ENCODE data around the gene ZFPM1. TPM values are rescaled to one million over a fixed set of nuclear protein-coding genes. Genes with fewer than 3 reads are reported as not detected.

ZFPM1 gene
- total RNA-seq, 1 donor from 2014 or later: 11.1 TPM

DNA sequence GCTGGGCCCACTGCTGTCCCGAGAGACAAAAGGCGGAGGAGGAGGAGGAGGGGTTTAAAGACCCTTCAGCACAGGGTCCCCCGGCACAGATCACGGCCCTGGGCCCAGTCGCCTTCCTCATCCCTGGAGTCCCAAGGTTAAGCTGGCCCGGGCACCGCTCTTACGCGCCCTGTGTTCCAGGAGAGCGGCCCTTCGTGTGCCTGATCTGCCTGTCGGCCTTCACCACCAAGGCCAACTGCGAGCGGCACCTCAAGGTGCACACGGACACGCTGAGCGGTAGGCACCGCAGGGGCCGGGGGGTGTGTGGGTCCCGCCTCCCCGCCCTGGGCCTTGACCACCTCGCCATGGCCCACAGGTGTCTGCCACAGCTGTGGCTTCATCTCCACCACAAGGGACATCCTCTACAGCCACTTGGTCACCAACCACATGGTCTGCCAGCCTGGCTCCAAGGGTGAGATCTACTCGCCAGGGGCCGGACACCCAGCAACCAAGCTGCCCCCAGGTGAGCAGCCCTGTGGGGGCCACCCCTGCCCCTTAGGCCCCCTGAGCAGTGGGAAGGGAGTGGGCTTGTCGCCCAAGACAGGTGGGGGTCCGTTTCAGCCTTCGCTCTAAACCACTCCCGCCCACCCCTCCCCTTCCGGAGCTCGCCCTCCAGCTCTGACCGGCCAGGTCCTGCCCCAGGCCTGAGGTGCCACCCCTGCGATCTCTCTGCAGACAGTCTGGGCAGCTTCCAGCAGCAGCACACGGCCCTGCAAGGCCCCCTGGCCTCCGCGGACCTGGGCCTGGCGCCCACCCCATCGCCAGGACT is 79.6 kb downstream of the ZFPM1 start:
- DNase-seq (ENCODE audit: low read depth, low spot score): no peak
- Mint-ChIP-seq H3K4me1 (peaks cover 25% of the 10 kb centered on the region), H3K9me3 (no peaks in the 10 kb centered on the region), H3K27me3 (ENCODE audit: low read depth) (peaks cover 3% of the 10 kb centered on the region), H3K4me3 (no peak overlapping the region), H3K27ac (ENCODE audit: unreplicated experiment) (no peak overlapping the region), H3K36me3 (ENCODE audit: low read depth) (peaks cover 2% of the 10 kb centered on the region)
- TF ChIP-seq, protein P1, sequence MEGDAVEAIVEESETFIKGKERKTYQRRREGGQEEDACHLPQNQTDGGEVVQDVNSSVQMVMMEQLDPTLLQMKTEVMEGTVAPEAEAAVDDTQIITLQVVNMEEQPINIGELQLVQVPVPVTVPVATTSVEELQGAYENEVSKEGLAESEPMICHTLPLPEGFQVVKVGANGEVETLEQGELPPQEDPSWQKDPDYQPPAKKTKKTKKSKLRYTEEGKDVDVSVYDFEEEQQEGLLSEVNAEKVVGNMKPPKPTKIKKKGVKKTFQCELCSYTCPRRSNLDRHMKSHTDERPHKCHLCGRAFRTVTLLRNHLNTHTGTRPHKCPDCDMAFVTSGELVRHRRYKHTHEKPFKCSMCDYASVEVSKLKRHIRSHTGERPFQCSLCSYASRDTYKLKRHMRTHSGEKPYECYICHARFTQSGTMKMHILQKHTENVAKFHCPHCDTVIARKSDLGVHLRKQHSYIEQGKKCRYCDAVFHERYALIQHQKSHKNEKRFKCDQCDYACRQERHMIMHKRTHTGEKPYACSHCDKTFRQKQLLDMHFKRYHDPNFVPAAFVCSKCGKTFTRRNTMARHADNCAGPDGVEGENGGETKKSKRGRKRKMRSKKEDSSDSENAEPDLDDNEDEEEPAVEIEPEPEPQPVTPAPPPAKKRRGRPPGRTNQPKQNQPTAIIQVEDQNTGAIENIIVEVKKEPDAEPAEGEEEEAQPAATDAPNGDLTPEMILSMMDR (conservative IDR thresholded peaks at IDR 0.05): no peak

DNA sequence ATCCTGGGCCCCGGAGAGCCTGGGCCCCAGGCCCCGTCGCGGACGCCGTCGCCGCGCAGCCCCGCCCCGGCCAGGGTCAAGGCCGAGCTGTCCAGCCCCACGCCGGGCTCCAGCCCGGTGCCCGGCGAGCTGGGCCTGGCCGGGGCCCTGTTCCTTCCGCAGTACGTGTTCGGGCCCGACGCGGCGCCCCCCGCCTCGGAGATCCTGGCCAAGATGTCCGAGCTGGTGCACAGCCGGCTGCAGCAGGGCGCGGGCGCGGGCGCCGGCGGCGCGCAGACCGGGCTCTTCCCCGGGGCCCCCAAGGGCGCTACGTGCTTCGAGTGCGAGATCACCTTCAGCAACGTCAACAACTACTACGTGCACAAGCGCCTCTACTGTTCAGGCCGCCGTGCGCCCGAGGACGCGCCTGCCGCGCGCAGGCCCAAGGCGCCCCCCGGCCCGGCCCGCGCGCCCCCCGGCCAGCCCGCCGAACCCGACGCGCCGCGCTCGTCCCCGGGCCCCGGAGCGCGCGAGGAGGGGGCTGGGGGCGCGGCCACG is 80.4 kb downstream of the ZFPM1 start:
- no peaks in the 10 kb centered on the region for H3K9me3 Mint-ChIP-seq
- no peak overlapping the region for H3K4me3 Mint-ChIP-seq
- no peak for DNase-seq (ENCODE audit: low read depth, low spot score)
- peaks cover 8% of the 10 kb centered on the region for H3K27me3 Mint-ChIP-seq (ENCODE audit: low read depth)
- TF ChIP-seq, protein P1 (conservative IDR thresholded peaks at IDR 0.05): no peak
- peaks cover 25% of the 10 kb centered on the region for H3K4me1 Mint-ChIP-seq
- no peak overlapping the region for H3K27ac Mint-ChIP-seq (ENCODE audit: unreplicated experiment)
- peaks cover 2% of the 10 kb centered on the region for H3K36me3 Mint-ChIP-seq (ENCODE audit: low read depth)

DNA sequence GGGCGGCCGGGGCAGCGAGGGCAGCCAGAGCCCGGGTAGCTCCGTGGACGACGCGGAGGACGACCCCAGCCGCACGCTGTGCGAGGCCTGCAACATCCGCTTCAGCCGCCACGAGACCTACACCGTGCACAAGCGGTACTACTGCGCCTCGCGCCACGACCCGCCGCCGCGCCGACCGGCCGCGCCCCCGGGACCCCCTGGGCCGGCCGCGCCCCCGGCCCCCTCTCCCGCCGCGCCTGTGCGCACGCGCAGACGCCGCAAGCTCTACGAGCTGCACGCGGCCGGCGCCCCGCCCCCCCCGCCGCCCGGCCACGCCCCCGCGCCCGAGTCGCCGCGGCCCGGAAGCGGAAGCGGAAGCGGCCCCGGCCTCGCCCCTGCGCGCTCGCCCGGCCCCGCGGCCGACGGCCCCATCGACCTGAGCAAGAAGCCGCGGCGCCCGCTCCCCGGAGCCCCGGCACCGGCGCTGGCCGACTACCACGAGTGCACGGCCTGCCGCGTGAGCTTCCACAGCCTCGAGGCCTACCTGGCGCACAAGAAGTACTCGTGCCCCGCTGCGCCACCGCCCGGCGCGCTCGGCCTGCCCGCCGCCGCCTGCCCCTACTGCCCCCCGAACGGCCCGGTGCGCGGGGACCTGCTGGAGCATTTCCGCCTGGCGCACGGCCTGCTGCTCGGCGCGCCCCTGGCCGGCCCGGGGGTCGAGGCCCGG is 81.0 kb downstream of the ZFPM1 start:
- H3K27ac Mint-ChIP-seq (ENCODE audit: unreplicated experiment): no peak overlapping the region
- no peak overlapping the region for H3K4me3 Mint-ChIP-seq

DNA sequence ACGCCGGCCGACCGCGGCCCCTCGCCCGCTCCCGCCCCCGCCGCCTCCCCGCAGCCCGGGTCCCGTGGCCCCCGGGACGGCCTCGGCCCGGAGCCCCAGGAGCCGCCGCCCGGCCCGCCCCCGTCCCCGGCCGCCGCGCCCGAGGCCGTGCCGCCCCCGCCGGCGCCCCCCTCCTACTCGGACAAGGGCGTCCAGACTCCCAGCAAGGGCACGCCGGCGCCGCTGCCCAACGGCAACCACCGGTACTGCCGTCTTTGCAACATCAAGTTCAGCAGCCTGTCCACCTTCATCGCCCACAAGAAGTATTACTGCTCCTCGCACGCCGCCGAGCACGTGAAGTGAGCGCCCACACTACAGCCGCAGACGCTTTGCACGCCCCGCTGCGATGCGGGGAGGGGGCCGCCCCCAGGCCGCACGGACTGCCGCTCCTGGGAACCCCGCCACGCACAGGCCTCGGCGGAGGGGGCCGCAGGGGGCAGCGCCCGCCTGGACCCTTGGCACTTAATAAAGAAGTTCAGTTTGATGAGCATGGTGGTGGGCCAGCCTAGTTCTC is 81.6 kb downstream of the ZFPM1 start:
- TF ChIP-seq, protein P1 (conservative IDR thresholded peaks at IDR 0.05): no peak
- no peaks in the 10 kb centered on the region for H3K9me3 Mint-ChIP-seq
- H3K27ac Mint-ChIP-seq (ENCODE audit: unreplicated experiment): peak overlapping the region; percentile 67
- H3K4me3 Mint-ChIP-seq: peak overlapping the region; percentile 92
- peaks cover 15% of the 10 kb centered on the region for H3K27me3 Mint-ChIP-seq (ENCODE audit: low read depth)
- DNase-seq (ENCODE audit: low read depth, low spot score): no peak
- peaks cover 12% of the 10 kb centered on the region for H3K4me1 Mint-ChIP-seq
- H3K36me3 Mint-ChIP-seq (ENCODE audit: low read depth): peaks cover 2% of the 10 kb centered on the region

More for the DNA sequence above, 81.0 kb downstream of the ZFPM1 start:
- peak; percentile 72 for DNase-seq (ENCODE audit: low read depth, low spot score)
- H3K9me3 Mint-ChIP-seq: no peaks in the 10 kb centered on the region
- H3K27me3 Mint-ChIP-seq (ENCODE audit: low read depth): peaks cover 13% of the 10 kb centered on the region
- TF ChIP-seq, protein P1 (conservative IDR thresholded peaks at IDR 0.05): no peak
- peaks cover 2% of the 10 kb centered on the region for H3K36me3 Mint-ChIP-seq (ENCODE audit: low read depth)
- H3K4me1 Mint-ChIP-seq: peaks cover 19% of the 10 kb centered on the region

DNA sequence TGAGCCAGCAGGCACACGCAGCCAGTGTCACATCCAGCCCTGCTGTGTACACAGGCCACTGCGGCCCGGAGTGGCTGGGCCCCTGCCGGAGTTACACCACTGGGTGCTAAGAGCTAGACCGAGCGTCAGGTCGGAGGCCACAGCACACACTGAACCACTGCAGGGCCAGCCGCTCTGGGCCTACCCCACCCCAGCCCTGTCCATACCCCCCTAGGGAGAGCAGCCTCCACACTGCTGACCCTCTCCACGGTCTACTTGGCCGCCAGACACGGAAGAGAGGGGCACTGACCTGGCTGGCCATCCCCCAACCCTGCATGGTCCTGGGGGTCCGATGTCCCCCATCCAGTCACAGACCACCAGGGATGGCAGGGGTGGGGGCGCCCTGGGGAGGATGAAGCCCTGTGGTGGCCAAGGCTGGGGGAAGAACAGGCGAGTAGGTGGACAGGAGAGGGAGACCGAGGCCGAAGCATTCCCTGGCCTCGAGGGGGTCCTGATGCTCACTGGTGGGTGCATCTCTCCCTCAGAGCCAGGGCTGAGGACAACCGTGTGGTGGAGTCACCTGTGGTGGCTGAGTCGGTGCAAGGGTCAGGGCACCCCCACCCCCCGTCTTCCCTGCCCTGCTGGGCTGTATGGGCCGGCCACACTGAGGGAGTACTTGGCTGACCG is 82.2 kb downstream of the ZFPM1 start:
- peaks cover 18% of the 10 kb centered on the region for H3K27me3 Mint-ChIP-seq (ENCODE audit: low read depth)
- peak overlapping the region; percentile 92 for H3K4me3 Mint-ChIP-seq
- TF ChIP-seq, protein P1 (conservative IDR thresholded peaks at IDR 0.05): no peak
- H3K36me3 Mint-ChIP-seq (ENCODE audit: low read depth): peaks cover 2% of the 10 kb centered on the region
- H3K4me1 Mint-ChIP-seq: peaks cover 10% of the 10 kb centered on the region
- H3K27ac Mint-ChIP-seq (ENCODE audit: unreplicated experiment): no peak overlapping the region
- H3K9me3 Mint-ChIP-seq: no peaks in the 10 kb centered on the region
- no peak for DNase-seq (ENCODE audit: low read depth, low spot score)

All from neural crest cell (in vitro differentiated cells).